Activated CD4-positive, CD25-positive, alpha-beta regulatory T cell treated with anti-CD3 and anti-CD28 coated beads, Interleukin-2, amount 50 U/mL, for 16 hours (primary cell): ENCODE results near the gene RASGRF2.
"Not testable (repeated sequence)": the region's sequence is repeated elsewhere in the genome, so short reads cannot be mapped to it uniquely, and the experiment has no call there.

Experiments
- DNase-seq: peaks from one replicate; pipeline ENCODE4 v3.0.0-alpha.2; 2020; ENCODE audit warnings: low read depth, low spot score

Gene RASGRF2

DNA sequence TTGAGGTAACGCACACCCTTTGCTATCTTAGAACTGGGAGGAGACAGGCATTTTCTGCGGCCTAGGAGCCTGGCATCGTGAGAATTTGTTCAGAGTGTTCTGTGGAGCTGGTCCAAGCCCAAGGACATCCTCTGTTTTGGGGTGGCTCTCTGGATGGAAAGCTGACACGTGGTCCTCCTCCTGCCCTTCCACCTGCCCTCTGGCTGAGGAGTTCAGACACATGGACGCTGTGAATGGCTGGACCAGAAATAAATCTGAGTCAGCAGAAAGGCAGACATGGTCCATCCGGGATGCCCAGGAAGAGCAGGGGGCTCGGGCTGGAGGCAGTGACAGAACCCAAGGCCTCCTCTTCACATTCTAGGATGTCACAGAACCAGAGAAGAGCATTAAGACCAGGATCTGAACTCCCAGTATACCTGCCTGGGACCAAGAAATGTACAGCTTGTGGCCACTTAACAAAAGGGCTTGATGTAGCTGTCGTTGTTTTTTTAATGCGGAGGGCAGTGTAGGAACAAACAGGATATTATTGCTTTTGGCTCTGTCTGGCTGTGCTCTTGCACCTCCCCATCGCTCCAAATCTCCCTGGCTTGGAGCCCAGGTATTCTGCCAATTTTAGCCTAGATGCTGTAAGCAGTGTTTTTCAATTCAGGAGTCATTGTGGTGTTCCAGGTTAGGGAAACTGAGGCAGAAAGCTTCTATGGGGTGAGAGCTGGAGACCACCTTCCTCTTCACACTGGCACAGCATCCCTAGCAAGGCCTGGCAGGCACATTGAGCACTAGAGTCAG lies 275.3 kb downstream of the RASGRF2 start:
- no peak for DNase-seq

DNA sequence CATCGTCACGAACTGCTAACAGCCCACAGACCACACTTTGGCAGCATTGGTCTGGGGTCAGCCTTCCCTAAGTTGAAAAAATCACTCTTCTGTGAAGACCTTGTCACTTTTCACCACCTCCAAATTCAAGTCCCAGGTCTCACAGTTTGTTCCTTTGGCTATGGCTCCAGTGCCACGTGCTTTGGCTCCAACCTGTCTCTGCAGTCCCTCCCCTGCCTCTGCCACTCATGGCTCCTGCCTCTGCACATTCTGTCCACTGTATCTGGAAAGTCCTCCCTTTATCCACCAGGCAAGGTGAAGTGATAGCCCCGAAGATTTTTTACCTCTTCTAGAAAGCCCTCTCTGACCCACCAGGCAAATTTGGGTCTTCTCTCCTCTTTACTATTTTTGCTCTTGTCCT lies 278.3 kb downstream of the RASGRF2 start:
- DNase-seq: no peak

DNA sequence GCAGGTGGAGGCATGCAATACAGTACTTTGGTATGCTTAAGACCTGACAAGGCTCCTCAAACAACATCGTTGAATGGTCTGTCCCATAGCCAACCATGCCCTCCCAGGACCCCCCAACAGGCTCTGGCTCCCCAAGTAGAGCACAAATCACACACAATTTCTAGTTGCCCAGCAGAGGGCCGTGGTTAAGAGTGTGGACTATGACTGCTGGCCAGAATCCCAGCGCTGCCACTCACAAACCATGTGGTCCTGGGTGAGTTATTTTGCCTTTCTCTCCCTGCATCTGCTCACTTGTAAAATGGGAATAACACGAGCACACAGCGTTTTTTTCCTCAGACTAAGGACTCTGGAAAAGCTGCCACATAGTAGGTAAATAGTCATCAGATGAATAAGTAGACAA lies 279.4 kb downstream of the RASGRF2 start:
- no peak for DNase-seq

DNA sequence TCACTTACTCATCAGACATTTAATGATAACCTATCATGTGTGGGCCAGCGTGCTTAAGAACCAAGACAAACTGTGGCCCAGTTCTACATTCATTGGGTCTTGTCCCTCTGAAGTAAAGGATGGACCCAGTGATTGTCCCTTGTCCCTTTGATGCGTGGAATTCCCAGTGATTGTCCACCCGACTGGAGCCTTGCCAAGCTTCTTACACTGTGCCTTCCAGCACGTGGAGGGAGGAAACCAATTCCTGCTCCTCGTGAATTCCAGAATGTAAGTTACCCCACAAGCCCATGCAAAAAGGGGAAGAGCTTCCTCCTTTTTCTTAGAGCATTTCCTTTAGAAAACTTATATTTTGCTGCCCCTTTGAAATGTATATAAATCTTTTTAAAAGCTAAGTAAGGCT lies 280.8 kb downstream of the RASGRF2 start:
- DNase-seq: no peak

DNA sequence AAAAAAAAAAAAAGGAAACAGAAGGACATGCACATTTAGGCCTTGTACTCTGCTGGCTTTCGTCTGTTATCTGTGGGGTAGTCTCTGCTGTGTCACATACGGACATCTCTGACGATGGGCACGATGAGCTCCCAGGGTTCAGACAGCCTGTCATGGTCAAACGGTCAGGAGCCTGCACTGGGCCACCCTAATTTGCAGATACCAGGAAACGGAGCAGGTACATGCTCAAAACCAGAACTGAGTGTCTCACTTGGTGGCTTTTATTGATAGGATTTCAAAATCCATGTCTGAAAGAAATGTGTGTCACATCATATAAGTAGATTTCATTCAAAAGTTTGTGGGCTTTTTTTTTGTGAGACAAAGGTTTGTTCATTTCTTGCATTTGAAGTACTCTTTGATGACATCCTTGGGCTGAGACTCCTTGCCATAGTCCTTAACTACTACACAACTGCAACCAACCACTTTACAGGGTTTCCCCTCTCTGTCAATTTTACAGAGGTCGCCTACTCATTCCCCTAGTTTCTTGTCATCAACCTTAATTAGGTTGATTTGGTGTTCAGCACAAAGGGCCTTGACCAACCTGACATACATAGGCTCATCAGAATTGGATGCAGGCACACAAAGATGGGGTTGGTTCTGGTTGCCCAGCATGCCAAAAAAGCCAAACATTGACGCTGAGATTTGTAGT lies 281.9 kb downstream of the RASGRF2 start:
- DNase-seq: no peak

DNA sequence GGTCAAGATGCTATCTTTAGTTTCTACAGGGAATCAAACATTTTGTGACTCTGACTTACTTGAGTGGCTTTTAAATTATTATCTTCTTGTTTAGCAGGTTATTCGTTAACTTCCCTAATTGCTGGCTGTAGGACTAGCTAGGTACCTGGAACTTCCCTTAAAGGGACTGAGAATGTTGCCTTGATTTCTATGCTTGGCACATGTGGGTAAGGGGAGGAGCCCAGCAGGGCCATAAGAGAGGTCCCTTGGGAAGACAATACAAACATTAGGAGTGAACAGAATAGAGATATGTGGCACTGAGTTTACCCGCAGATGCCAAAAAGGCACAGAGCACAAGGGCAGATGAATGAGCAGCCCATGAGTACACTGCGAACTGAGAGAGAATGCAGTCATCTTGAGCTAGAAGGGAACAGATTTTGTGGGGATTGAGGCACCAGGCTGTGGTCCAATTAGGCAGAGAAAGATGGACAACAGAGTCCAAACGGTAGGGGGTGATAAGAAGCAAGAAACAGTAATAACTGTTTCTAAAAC lies 282.8 kb downstream of the RASGRF2 start:
- DNase-seq: no peak

DNA sequence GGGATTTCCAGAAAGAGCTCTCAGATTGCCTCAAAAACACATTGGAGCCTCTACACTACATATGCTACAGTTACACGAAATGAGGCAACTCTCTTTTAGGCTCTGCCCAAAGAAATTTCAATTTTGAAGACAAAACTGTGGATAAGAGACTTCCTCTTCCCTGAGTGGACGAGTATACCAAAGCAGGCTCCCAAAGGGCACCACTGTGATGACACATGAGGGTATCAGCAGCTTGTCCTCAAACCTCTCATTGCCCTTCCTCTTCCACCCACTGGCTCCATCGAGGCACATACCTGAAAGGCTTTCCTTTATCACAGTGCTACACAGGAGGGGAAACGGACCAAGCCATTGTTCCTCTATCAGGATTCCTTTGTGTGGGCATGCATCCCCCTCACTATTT lies 284.3 kb downstream of the RASGRF2 start:
- DNase-seq: no peak

DNA sequence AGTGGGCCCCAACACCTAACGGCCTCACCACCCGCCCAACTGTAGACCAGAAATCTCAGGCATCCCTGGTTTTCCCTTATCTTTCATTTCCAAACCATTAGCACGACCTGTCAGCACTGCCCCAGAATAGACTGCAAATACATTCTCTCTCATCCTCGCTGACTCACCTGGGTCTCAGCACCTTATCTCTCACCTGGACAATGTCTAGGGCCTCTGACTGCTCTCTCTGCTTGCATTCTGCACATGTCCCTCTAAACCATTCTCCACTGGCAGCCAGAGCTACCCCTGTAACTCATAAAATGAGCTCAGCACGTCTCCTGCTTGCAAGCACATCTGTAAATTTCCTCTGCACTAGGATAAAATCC lies 285.7 kb downstream of the RASGRF2 start:
- no peak for DNase-seq

DNA sequence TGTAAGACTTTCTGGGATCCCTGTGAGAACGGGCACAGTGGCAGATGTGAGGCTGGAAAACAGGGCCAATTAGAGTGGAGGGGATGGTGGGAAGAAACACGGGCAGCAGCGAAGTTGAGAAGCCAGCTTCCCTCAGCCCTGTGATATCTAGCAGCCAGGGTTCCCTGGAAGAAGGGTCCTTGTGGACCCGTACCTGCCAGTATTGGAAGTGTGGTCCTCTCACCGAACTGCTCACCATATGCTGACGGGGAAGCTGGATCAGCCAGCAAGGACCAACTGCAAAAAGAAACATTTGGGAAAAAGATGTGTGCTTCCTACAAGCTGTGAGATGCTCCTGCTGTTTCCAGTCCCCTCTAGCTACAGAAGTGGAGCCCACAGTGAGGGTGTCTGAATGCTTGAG lies 286.5 kb downstream of the RASGRF2 start:
- DNase-seq: no peak

DNA sequence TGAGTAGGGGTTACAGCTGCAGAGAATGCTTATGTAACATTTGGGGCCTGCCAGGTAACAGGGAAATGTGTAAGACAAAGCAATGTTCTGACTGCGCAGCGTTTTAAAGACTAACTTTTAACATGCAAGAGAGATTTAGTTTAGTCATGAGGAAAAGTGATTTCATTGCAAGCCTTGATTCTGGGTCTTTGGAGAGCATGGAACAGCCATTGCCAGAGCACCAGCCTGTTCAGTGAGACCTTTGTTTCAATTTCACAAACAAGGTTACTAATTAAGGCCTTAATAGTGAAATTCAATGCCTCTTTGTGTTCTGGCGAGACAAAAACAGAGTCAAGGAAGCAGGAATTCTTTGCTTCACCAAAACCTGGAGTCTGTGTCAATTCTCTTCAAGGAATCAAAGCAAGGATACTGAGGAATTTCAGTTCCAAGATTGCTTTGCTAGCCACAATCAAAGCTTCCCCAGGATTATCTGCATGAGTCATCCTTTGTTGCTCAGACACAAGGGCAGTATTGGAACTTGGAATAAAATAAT lies 287.3 kb downstream of the RASGRF2 start:
- DNase-seq: no peak

DNA sequence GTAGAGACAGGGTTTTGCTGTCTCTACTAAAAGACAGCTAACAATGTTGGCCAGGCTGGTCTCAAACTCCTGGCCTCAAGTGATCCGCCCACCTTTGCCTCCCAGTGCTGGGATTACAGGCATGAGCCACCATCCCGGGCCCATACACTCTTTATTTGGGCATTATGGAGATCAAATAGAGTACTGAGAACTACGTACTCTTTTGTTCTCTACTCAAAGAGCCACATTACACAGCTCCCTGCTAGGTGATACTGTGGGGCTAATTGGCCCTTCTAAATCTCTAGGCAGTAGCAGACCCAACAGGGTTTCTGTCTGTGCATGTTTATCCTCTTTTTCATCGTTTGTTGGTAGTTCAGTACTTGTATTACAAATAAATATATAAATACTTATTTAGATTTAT lies 289.1 kb downstream of the RASGRF2 start:
- DNase-seq: no peak

DNA sequence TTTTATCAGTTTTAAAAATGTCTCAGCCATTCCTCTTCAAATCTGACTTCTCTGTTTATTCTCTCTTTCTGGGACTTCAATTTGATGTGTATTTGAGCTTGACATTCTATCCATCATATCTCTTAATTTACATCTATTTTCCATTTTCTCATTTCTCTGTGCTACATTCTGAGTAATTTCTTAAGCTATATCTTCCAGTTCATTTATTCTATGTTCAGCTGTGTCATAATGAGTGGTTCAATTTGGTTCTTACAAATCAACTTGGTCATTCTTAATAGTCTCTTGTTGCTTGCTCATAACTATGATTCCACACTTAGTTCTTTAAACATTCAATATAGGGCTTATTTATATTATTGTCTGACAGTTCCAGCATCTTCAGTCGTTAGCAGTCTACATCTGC lies 289.8 kb downstream of the RASGRF2 start:
- DNase-seq: no peak

DNA sequence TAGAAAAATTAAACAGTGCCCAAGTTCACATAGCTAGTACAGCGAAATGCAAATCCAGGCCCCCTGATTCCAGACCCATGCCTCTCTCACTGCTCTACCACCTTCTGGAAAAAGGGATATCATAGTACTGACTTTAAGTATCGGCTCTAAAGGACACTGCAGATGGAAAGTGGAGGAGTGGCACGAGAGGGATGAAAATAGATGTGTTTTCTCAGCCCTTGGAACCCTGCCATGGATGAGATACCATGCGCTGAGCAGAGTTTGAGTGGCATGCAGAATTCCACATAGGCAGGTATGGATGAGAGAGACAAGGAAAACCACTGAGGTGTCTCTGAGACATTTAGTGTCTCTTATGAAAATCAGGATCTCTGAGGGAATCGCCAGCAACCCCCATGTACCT lies 291.8 kb downstream of the RASGRF2 start:
- no peak for DNase-seq

DNA sequence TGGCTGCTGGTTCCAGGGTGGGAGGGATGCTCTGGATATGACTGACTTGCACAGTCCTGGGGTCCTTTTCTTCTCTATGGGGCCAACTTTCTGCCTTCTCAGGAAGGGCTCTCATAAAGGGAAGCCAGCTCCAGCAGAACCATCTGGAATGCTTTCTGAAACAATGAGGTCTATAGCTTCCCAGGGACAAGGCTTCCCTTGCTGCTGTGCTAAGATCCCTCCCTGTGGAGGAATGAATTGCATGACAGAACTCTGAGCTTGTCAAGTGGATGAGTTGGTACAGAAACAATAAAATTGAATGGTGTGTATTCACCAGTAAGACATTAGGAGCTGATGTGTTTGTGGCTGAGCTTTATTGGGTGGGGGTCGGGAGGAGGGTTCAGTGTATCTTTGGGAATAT lies 292.7 kb downstream of the RASGRF2 start:
- DNase-seq: no peak

DNA sequence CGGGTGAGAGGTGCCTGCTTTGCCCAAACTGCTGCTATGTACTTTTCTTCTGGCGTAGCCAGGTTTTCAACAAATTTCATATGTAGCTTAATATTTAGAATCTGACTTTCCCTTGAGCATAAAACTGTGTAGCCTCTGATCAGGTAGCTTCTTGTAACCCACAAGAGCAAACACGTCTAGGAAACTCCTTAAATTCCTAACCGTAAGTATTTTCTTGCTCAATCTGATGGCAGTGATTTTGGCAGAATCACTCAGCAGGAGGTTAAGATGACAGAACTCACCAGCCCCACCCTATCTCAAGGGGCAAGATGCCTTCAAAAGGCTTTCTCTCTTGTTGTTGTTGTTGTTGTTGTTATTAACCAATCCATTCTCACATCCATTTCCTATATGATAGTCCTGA lies 293.7 kb downstream of the RASGRF2 start:
- DNase-seq: no peak

DNA sequence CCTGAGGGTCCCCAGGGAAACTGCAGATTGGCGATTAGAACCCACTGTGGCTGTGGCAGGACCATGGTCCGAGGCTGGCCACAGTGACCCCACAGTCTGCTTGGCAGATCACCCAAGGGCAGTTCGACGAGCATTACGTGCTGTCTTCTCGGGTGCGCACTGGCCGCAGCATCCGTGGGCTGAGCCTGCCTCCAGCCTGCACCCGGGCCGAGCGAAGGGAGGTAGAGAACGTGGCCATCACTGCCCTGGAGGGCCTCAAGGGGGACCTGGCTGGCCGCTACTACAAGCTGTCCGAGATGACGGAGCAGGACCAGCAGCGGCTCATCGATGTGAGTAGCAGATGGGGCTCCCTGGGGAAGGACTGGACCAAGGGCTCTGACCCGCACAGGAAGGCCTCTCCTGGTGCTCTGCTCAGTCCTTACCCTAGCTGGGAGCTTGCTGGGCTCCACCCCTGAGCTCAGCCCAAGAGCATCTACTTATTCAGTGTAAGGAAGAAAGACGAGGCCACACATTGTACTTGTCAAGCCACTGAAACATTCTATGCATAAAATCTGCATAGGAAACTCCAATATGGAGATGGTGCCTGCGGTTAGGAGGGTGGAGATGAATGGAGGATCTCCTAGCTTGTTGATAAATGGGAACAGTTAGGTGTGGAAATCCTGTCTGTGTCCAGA lies 294.9 kb downstream of the RASGRF2 start:
- no peak for DNase-seq

DNA sequence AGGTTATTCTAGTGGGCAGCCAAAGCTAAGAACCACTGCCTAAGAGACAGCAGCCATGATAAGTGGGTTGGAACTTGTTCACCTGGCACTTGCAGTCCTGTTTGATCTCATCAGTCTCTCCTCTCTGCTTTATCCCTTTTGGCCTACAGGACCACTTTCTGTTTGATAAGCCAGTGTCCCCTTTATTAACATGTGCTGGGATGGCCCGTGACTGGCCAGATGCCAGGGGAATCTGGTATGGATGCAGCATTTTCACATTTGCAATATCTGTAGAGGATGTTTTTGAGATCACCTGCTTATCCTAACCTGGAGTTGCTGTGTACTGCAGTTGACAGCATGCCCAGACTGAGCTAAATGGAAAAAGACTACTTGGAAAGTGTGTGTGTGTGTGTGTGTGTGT lies 296.6 kb downstream of the RASGRF2 start:
- DNase-seq: no peak

DNA sequence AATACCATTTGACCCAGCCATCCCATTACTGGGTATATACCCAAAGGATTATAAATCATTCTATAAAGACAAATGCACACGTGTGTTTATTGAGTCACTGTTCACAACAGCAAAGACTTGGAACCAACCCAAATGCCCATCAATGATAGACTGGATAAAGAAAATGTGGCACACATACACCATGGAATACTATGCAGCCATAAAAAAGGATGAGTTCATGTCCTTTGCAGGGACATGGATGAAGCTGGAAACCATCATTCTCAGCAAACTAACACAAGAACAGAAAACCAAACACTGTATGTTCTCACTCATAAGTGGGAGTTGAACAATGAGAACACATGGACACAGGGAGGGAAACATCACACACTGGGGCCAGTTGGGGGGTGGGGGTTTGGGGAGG lies 302.6 kb downstream of the RASGRF2 start:
- DNase-seq: not testable (repeated sequence)

DNA sequence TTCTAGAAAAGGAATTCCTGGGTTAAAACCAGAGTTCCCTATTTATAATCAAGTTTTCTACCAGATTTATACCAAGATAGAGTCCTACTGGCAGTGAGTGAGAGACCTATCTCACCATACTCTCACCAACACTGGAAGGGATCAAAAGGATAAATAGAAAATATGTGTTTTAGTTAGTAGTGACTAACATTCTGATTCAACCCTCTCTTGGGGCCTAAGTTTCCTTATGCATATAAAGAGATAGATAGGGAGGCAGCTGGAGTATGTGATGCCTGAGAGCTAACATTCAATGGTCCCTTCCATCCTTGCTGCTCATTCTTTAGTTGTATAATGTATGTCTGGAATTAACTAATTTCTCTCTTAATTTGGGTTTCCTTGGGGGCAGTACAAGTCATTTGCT lies 304.9 kb downstream of the RASGRF2 start:
- DNase-seq: no peak

DNA sequence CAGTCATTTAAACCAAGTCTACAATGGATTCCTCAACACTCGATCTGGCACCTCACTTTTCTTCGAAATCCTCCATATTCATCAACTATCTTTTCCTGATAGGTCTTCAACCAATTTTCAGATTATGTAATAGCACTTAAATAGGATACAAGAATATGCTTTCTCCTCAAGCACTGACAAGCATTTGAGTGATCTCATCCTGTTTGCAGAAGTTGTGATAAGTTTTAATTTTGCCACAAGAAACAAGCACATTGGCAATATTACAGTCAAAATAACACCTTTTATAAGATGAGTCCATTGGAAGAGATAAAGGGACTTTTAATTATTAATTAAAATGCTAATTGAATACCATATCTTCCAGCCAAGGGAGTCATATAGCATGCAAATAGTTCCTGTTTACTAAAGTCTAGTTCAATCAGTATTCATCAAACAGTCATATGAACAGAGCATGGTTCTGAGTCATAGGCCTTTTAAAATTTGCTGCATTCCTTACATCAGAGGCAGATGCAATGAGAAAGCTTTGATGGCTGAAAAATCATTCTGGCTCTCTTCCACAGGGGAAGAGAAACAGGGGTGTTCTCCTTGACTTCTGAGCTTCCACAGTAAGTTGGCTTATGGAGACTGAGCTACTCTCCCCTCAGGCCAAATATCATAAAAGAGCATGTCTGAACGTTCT lies 308.5 kb downstream of the RASGRF2 start:
- no peak for DNase-seq

DNA sequence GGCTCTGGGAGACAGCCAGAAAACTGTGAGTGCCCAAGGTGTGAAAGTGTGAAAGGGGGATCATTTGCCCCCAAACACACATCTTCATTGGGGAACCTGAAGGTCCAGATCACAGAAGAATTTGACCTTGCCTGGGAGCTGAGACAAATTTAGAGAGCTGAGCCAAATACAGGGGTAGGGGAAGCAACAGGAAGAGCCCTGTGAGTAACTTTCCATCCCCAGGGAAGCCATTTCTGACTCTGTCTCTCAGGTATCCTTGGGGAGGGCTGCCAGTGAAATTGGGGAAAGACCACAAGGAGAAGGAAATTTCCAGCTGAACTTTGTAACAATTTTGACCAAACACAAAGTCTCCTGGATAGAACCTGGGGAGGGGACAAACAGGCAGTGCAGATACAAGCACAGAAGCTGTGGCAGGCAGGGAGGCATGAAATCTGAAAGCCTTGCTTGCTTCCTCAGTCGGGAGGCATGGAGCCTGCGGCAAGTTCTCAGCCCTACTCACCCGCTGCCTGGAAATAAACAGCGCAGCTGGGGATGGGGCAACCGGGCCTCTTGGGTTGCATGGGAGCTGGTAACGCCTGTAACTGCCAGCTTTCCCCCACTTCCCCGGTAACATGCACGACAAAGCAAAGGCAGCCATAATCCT lies 309.7 kb downstream of the RASGRF2 start:
- DNase-seq: no peak
